Nucleus accumbens (tissue), 56 donors: Measurements from ENCODE around the gene WBP11.

Source experiments
- DNase-seq, 56 donors: peaks; one replicate each; lab custom pipeline; 2025; lab: John Stamatoyannopoulos, UW

WBP11 gene

DNA sequence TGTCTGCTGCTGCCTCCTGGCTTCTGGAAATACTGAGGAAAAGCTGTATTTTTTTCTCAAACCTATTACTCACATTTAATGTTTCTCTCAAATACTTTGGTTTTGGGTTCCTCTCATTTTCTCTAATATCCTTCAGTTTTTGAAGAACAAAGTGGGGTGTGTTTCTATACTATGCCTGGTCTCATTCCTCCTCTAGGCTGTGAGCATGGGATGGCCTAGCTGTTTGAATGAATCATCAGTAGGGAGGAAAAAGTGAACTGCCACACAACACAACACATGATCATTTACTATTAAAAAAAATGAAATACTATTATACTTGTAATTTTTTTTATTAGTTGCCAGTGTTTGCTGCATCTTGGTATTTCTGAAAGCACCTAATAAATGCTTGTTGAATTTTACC lies 22.0 kb upstream of the WBP11 start:
- DNase-seq = no peak

DNA sequence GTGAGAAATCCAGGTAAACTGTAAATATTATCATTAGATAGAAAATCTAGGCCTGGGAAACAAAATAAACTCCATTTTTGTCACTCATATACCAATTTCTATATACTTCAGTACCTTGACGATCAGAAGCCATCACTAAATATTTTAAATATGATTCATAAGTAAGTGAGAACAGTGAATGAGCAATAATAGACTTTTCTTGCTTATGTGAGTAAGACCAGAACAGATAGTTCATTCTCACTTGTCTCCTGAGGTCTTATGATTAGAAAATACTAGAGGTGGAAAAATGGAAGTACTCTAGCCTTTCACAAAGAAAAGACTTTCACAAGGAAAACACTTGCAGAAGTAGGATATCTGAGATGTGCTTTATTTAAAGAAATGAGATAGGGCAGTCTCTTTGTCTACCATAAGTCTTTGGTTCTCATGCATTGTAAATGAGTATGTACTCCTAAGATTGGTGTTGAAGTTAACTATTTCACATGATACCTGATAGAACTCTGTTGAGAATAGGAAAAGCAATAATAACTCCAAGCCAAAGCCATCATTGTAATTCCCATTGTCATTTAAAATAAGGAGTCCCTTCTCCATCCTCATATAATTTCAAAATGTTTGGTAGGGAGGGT lies 20.8 kb upstream of the WBP11 start:
- no peak for DNase-seq

DNA sequence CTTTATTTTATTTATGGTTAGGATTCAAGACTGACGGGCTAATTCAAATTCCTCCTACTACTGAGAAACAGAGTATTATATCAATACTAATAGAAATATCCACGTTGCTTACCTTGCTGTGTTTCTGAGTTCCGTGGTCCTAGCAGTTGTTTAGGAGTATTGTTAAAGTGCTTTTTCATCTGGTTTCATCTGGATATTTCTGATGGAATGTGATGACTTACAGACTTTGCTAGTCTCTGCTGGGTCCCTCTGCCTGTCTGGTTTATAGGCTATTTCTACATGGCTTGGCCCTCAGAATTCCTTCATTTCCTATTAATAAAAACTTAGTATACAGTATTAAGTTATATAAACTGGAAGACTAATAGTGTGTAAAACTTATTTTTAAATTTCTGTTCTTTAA lies 10.7 kb upstream of the WBP11 start, which contains the start of gene SMCO3:
Gene SMCO3, minus strand, starts transcription at position 169 of the 400 bp plus-strand sequence. CDS start 7,502 bp downstream, outside the sequence.
- DNase-seq = no peak

DNA sequence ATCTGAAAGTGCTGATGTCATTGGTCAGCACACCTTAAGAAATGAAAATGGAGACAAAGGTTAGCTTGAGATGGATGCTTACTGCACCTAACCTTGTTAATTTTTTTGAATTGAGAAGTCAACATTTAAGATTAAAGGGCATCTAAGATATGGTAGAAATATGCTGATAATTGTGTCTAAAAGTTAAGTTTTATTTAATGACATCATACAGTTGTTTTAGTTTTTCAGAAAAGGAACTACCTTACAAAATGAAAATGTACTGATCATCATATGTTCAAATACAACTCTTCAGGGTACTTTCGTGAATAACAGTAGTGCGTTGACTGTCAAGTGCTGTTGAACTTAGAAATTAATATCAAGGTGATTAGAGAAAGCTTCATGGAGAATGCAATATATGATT lies 8.2 kb upstream of the WBP11 start:
- DNase-seq = no peak

DNA sequence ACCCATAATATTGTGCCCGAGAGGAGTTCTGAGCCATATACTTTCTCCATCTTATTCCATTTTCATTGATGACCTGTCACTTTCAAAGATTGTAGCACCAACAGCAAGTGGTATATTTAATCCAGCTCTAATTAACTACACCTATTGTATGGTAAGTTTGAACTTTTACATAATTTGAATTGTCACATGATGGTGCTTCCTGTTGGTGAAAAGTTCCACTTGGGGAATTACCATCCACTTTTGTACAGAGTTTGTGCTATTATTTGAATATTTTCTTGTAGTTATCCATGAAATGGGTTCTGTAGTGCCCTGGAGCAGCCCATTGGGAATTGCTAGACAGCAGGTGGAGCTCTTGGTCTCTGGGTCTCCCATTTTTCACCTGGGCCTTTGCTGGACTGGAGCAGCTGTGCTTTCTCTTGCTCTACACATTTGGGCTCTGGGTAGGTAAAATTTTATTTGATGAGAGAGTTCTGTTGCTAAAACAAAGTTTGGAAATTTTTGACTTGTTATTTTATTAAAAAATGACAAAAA lies 7.7 kb upstream of the WBP11 start:
- no peak for DNase-seq

DNA sequence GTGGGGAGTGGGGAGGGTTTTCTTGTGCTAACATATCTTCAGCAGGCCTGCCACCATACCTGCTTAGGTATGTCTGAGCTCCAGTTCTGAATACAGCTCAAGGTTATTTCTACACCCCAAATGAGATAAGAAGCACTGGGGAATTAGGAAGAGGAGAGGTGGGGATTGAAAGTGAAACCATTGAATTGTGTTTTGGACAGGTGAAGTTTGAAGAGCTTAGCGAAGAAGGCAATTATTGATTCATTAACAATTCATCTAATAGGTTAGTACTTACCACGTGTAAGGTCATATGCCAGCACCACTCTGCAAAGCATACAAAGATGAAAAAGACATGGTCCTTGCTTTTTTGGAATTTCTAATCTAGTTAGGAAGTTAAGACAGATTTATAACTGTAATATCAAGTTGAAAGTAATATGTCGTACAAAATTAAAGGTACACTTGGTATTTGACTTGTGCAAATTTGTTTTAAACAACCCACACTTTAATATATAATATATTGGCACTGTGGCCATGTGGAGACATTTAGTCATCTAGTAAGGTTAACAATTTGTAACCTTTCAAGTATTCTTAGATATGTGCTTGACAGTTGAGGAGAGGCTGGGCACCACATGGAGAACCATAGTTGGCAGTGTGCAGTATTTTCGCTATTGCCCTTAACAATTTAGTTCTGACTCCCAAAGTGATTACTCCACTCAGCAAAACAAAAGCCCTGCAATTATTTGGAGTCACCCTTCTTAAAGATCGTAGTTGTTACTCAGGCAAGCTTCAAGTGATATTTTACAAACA lies 7.1 kb upstream of the WBP11 start:
- no peak for DNase-seq

DNA sequence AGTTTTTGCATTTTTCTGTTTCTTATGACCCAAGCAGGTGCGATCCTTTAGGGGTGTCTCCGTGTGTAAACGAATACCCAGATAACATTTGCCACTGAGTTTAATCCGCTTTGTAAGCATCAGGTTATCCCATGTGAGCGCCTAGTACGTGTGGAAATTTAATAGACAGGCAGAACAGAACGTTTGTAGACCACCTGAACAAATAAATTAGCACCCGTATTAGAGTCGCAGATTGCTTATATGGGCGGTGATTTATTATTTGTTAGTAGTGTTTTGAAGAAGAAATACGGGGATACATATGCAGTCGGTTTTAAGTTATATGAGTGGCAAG lies 517 bp upstream of the WBP11 start:
- DNase-seq = no peak

DNA sequence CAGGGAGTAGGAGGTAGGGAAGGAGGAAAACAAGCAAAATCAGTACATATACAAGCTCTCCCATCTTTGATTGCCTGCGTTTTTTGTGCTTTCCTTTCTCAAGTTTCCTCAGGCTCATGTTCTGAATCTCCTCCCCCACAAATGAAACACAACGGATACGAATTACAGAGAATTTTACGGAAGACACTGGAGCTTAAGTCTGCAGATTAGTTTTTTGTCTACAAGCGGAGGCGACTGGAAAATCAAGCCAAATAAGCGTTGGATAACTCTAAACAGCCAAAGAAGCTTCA lies 612 bp downstream of the WBP11 start:
- DNase-seq = no peak

DNA sequence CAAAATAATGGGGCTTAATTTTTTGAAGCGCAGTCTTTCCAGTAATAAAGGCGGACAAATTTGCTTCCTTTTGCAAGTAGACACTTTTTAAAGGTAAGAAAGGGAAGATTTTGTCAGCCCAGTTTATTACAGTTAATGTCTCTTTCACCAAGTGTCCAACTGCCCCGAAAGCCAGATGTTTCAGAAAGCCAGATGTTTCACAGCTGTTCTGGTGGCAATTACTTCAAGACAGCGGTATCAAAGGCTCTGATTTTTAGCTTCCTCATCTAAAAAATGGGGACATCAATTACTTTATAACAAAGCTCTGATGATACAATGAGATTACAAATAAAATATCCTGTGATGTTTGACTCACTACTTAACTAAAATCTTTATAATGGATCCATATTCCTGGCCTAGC lies 1.0 kb downstream of the WBP11 start:
- no peak for DNase-seq

DNA sequence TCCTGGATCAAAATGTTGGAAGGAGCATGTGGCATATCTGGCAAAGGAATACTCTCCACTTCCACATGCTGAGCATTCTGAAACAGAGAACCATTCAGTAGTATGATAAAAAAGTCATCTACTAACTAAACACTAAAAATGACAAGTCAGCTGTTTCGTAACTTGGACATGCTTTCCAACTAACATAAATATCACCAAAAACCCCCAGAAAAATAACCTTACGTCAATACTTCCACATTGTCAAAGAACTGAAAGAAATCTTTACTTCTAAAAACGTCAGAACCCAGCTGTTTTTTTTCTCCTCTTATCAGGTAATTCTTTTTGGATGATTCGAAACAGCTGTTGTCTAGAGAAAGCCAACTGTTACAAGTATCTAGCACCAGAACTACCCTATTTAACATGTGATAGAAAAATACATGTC lies 8.2 kb downstream of the WBP11 start:
- DNase-seq = no peak

DNA sequence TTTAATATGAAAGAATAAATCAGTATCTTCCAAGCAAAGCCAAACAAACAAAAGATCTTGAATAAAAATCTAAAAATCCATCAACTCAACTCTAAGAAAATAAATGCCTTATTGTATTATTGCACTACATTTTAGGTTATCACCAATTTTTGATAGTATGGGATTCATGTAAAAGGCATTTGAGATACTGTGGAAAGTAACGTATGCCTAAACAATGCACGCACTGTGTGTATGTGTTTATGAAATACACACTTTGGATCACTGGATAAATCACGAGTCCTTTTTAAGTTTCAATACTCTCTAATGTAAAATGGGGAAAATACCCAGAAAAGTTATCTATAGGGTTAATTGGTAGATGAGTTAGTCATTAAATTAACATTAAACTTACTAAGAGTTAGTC lies 17.7 kb downstream of the WBP11 start:
- no peak for DNase-seq

DNA sequence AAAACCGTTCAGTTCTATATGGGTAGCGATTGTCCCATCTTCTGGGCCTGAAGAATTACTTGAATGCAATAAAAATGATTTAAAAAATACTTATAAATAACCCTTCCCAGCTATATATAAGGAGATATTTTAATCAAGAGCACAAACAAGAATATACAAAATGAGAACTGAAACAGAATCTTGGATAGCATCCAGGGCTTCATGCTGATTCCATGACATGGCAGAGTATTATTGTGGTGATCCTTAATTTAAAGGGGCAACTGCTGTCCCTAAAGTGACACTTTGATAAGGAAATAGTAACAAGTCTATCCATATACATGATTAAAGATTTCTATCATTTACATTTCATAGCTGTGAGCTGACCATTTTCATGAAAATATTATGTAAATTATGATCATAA lies 18.8 kb downstream of the WBP11 start:
- DNase-seq = no peak

DNA sequence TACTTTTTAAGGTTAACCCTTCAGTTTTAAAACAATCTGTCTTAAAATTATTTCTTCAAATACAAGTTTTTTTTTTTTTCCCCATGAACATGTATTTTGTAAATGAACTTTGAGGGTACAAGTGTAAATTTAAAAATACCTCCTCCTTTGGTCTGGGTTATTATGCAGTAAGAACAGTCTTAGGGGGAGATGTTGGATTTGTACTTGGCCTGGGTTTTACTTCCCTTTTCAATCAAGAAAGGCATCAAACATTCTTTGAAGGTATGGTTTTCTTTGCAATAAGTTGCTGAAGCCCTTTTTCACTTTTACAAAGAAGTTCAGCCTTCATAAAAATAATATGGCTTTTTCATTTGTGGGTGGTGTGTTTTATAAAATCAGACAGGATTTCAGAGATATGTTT lies 20.5 kb downstream of the WBP11 start:
- DNase-seq = no peak

DNA sequence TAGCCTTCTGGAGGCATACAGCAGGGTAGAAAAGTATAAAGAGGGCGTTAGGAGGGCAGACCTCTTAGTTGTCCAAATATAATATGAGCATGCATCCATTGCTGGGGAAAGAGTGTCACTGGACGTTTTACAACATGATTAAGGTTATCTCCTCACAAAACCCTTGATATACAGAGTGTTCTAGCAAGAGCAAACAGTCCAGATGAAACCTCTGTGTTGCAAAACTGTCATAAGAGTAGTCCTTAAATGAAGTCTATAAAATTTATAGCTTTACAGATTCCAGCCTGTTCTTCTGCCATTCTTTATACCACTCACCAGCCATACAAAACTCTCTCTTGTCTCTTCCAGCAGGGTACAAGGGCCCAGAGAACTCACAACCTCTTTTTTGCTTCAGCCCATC lies 21.7 kb downstream of the WBP11 start:
- no peak for DNase-seq

DNA sequence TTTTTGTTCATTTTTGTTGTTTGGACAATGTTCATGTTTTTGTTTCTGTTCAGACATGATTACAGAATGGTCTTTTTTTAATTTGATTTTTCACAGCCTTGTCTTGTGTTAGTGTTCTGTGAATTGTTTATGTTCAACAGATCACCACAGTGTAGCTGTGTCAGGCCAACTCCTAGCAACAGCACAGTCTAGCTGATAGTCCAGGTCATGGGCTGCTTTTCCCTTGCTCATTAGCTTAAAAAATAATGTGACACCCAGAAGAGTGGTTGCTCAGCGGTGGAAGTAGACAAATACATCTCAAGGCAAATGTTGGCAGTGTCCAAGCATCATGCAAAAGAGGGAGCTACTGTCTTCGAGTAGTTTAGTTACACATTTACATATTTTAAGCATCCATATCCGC lies 22.4 kb downstream of the WBP11 start:
- DNase-seq = no peak

DNA sequence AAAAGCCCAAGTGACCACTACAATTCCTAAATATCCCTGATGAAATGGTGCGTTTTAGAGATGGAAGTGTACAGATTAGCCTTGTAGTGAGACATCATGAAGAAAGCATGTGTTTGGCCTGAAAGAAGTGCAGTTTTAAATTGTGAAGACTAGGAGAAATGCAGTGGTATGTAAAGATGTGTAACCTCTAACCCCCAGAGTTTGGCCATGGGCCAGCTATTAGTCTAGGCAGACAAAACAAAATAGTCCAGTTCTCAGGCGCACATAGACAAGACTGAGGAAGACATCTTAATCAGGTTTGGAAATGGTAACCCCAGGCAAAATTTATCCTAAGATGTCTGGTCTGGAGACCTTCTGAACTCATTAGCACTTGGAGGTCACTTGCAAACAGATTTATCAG lies 23.4 kb downstream of the WBP11 start:
- no peak for DNase-seq

DNA sequence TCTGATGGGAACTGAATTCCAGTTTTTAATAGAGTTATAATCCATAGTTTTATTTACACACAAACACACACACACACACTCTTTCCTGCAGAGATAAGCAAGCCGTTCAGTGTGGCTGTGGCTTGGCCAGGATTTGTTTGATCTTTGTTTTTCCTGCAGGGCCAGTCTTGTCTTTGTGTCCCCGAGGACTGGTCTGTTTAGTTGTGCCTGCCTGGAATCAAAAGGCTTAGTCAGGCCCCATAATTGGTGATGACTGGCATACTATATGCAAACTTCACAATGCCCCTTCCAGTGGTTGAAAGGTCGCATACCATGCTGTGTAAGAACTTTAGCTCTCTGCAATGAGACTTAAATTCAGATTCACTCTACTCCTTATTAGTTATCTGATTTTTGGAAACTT lies 26.0 kb downstream of the WBP11 start:
- DNase-seq = no peak

DNA sequence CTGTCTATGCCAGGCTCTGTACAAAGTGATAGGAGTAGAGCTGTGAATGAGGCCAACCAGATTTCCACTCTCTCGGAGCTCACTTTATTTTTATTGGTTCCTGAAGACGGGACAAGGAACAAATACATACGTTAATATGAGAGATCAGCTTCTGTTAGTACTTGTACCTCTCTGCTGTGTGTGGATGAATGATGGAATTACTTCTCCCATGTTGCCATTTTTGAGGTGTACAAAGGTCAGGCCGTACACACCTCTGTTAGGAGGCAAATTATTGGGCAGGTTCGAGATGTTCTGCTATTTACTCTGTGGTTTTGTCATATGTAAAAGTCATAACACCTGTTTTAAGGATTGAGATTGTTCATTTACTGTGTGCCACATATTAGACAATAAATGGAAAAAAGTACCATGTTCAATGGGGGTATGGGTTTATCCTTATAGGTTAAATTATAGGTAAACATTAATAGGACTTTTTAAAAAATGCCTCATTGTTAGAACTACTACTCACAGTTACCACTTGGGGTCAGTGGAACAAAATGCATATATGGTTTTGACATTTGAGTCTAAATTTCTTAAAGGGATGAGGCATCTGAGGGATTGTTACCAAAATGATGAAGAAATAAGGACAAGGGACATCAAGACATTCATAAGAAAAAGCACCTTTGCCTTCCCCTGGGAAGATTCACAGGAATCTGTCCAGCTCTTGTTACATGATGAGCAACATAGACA lies 26.9 kb downstream of the WBP11 start:
- DNase-seq = no peak

DNA sequence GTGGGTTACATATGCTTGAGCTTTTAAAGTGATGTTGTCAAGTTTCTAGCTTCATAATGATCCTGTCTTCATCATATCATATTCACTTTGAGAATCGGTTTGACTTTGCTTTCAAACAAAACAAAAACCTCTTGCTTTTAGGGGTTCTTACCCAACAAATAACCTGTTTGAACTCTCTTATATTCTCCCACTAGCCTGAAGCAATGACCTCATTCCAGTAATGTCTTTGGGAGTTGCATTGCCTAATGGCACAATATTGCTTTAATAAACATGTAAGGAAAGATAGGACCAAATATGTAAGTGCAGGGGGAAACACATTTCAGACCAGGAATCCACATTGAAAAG lies 27.7 kb downstream of the WBP11 start:
- DNase-seq = no peak

DNA sequence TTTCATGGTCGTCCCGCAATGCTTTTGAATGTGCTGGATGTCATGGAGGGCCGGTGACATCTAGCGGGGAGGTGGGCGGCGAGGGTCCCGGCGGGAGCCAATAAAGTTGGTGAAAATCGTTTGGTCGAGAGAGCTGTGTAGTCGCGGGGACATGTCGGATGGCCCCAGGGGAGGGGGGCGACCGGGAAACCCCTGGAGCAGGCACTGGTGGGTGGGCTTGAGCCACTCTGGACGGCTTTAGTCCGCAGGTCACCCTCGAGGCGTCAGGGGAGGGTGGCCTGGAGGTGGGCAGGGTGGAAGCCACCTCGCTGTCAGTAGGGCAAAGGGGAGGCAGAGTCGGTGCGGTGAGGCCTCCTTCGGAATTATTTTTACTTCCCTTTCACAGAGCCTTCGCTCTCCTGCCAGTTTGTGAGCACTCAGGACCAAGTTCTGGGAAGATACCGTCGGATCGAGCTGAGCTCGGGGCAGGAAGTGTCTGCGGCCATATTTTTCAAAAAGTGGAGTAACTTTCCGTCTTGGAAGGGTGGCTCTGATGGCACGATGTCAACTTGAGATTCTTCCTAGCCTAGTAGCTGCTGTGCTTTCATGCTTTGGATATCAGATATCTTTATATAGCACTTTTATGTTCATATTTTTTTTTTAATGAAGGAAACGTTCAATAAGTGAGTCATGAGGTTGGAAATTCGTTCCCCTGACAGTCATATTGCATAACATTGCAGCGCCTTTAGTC lies 28.2 kb downstream of the WBP11 start:
- peak in 15 of 56 donors; percentile 21 to 66 (median 50) for DNase-seq
